Measurements from ENCODE around the gene SYNRG. TPM values are rescaled to one million over a fixed set of nuclear protein-coding genes. Genes with fewer than 3 reads are reported as not detected.
"Not testable (repeated sequence)": the region's sequence is repeated elsewhere in the genome, so short reads cannot be mapped to it uniquely, and the experiment has no call there.

Gene SYNRG
- total RNA-seq, 4 donors from 2014 or later: 17.4 to 33.1 (median 22.7) TPM

DNA sequence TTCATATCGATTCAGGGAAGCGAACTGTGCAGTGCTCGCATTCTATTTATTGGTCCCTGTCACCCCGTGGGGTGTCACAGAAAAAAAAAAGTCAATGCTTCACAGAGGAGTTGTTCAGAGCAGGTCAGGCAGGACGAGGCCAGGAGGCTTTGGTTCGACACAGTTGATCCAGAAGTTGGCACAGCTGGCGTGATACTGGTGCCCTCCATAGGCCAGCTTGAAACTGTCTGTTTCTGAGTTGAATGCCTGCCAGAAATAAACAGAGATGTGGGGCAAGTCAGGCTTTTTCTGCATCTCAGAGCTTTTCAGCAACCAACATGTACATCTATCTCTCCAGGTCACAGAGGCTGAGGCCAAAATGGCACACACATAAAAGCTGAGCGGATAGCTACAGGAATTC, 90.4 kb downstream of the SYNRG start:
- TF ChIP-seq, protein P1, sequence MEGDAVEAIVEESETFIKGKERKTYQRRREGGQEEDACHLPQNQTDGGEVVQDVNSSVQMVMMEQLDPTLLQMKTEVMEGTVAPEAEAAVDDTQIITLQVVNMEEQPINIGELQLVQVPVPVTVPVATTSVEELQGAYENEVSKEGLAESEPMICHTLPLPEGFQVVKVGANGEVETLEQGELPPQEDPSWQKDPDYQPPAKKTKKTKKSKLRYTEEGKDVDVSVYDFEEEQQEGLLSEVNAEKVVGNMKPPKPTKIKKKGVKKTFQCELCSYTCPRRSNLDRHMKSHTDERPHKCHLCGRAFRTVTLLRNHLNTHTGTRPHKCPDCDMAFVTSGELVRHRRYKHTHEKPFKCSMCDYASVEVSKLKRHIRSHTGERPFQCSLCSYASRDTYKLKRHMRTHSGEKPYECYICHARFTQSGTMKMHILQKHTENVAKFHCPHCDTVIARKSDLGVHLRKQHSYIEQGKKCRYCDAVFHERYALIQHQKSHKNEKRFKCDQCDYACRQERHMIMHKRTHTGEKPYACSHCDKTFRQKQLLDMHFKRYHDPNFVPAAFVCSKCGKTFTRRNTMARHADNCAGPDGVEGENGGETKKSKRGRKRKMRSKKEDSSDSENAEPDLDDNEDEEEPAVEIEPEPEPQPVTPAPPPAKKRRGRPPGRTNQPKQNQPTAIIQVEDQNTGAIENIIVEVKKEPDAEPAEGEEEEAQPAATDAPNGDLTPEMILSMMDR (IDR thresholded peaks at IDR 0.05): no peak
- no peak for DNase-seq (ENCODE audit: low spot score)
- ATAC-seq (ENCODE audit: low FRiP score): no peak

DNA sequence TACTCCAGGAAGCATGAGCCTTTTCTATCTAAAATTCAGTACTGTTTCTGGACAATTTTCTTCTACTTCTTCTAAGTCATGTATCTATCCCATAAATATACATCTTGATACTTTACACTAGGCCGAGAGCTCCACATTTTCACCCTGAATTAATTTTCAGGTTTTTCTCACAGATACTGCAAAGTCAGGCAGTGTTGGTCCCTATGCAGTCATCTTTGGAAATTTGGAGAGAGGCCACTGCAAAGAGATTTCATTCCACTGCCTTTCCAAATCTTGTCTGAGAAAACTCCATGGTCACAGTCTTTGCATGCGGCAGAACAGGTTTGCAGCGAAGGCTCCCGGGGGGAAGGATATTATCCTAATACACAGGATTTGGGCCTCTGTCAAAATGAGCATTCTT, 91.3 kb downstream of the SYNRG start:
- ATAC-seq (ENCODE audit: low FRiP score) (no peak), DNase-seq (ENCODE audit: low spot score) (no peak)
- TF ChIP-seq, protein P1 (IDR thresholded peaks at IDR 0.05): no peak

DNA sequence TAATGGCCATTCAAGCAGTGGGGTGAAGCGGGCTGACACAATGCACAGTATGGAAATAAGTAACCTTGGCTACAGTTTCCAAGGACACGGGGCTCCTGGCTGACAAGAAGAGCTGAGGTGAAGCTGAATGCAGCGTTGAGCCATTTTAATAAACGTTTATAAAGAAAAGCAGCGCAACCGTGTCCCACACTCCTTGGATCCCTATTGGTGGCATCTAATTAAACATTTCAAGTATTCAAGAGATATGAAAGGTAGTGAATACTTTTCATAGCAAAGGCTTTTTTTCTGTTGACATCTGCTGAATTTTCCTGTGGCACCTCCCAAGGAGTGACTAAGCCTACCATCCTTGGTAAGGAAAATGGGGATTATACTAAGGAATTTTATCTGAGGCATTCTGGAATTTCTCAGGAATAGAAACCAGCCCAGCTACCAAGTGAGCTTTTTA, 93.1 kb downstream of the SYNRG start:
- TF ChIP-seq, protein P1 (IDR thresholded peaks at IDR 0.05): no peak
- ATAC-seq (ENCODE audit: low FRiP score): no peak
- DNase-seq (ENCODE audit: low spot score): no peak

DNA sequence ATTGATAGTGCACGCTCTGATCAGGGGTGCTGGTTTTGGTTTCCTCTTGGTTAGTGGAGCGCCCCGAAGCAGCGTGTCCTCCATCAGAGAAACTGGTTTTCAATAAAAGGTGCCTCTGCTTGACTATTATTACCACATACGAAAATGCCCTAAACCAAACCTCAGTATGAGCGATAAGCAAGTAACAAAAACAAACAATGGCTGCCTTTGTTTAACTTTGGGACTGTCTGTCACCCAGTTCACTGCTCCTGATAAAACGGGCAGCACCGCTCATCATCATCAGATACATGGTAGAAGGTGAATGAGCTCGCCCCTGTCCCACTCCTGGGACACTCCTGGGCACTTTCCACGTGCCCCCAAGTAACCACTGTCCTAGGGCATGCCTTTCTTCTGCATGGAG, 95.5 kb downstream of the SYNRG start:
- DNase-seq (ENCODE audit: low spot score) (no peak), ATAC-seq (ENCODE audit: low FRiP score) (no peak)
- TF ChIP-seq, protein P1 (IDR thresholded peaks at IDR 0.05): no peak

DNA sequence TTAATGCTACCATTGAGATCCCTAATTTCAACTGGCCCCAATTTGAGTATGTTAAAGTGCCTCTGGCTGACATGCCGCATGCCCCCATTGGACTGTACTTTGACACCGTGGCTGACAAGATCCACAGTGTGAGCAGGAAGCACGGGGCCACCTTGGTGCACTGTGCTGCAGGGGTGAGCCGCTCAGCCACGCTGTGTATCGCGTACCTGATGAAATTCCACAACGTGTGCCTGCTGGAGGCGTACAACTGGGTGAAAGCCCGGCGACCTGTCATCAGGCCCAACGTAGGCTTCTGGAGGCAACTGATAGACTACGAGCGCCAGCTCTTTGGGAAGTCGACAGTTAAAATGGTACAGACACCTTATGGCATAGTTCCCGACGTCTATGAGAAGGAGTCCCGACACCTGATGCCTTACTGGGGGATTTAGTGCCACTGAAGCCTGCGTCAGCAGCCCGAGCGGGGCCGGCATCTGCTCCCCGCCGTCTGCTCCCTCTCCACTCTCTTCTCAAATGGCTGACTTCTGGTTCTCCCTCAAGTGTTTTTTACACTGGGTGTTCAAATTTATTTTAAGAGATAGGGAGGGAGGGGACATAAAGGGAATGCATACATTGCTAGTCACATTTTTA, 96.7 kb downstream of the SYNRG start:
- peak; percentile 44 for ATAC-seq (ENCODE audit: low FRiP score)
- no peak for DNase-seq (ENCODE audit: low spot score)
- TF ChIP-seq, protein P1 (IDR thresholded peaks at IDR 0.05): no peak

DNA sequence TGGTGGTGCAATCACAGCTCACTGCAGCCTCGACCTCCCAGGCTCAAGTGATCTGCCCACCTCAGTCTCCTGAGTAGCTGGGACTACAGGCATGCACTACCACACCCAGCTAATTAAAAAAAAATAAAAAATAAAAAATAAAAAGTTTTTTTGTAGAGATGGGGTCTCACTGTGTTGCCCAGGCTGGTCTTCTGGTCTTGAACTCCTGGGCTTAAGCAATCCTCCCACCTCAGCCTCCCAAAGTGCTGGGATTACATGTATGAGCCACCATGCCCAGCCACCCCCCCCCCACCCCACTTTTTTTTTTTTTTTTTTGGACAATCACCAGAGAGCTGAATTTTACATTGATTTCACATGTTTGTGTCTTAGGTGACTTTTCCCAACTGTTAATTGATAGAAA, 97.6 kb downstream of the SYNRG start:
- not testable (repeated sequence) for ATAC-seq (ENCODE audit: low FRiP score); DNase-seq (ENCODE audit: low spot score)

DNA sequence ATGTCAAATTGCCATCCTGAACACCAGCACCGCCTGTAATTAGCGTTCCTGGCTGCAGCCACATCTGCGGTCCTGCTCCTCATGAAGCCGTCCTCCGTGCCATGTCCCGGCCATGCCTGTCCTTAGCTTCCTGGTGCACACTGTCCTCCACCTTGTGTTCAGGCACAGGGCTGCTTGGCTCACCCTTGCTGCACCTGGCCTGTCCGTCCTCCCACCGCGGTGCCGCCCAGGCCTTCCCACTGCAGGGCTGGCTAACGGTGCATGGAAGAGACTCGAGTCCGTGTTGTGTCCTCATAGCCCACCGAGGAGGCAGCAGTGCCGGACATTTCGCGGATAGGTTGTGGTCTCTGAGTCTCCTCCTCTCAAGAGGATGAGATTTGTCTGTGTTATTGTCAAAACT, 99.2 kb downstream of the SYNRG start:
- TF ChIP-seq, protein P1 (IDR thresholded peaks at IDR 0.05): no peak
- ATAC-seq (ENCODE audit: low FRiP score) (no peak), DNase-seq (ENCODE audit: low spot score) (no peak)
